ENCODE results near the gene ZBTB5.
"Not testable (repeated sequence)": the region's sequence is repeated elsewhere in the genome, so short reads cannot be mapped to it uniquely, and the experiment has no call there.

DNA sequence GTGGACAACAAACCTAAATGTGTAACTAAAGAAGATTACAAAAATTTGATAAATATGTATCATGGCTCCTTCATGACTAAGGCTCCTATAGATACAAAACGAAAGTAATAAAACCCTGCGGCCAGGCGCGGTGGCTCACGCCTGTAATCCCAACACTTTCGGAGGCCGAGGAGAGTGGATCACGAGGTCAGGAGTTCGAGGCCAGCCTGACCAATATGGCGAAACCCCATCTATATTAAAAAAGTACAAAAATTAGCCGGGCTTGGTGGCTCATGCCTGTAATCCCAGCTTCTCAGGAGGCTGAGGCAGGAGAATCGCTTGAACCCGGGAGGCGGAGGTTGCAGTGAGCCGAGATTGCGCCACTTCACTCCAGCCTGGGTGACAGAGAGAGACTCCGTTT is 2.3 kb upstream of the ZBTB5 start:
- TF ChIP-seq POLR2A (IDR thresholded peaks at IDR 0.05; ENCODE audit: low read depth, low read length); TAF1 (IDR thresholded peaks at IDR 0.05; ENCODE audit: borderline replicate concordance, low read depth, low read length); POLR2AphosphoS5 (IDR thresholded peaks at IDR 0.05; ENCODE audit: low read depth, low read length): not testable (repeated sequence)

All from GM12892 (cell line).